Right lobe of liver (tissue), 6 donors: Measurements from ENCODE around the gene PPM1N. TPM values are rescaled to one million over a fixed set of nuclear protein-coding genes. Genes with fewer than 3 reads are reported as not detected.

Source experiments
- ATAC-seq, 4 donors: fragments of 200-7000 bp; cut with Tn5 transposase; one replicate each; pipeline ENCODE4 v1.9.1; 2020; ENCODE audit warnings: mild to moderate bottlenecking in 4 of 4, moderate library complexity in 4 of 4
- DNase-seq, 3 donors: peaks; one replicate each; pipeline ENCODE4 v3.0.0-alpha.2; 2020
- H3K27ac ChIP-seq, 3 donors: fragments of 200-600 bp; one replicate each; pipeline ENCODE4 v1.8.0; 2022
- H3K27me3 ChIP-seq, 2 donors: fragments of 200-600 bp; one replicate each; pipeline ENCODE4 v1.8.0; 2022
- H3K36me3 ChIP-seq, 4 donors: fragments of 200-600 bp; sonication (generic) in 1 of 4; one replicate each; pipeline versions ENCODE4 v1.5.1 to v1.8.0; 2017 to 2022; ENCODE audit warnings: control low read depth in 1 of 4
- H3K4me1 ChIP-seq, 4 donors: fragments of 200-600 bp; sonication (generic) in 1 of 4; one replicate each; pipeline versions ENCODE4 v1.5.1 to v1.8.0; 2017 to 2022; ENCODE audit warnings: control low read depth in 1 of 4
- H3K4me3 ChIP-seq, 3 donors: fragments of 200-600 bp; one replicate each; pipeline ENCODE4 v1.8.0; 2022
- H3K9me3 ChIP-seq, 4 donors: fragments of 200-600 bp; sonication (generic) in 1 of 4; one replicate each; pipeline versions ENCODE4 v1.5.1 to v1.8.0; 2017 to 2022; ENCODE audit warnings: control low read depth in 1 of 4
- CTCF ChIP-seq, 4 donors: fragments of 200-600 bp in 3 of 4; fragments of 450-650 bp in 1 of 4; IDR thresholded peaks; one replicate each; pipeline versions ENCODE4 v1.5.1 to v1.8.0; 2016 to 2022; ENCODE audit warnings: antibody characterized with exemption in 4 of 4, mild to moderate bottlenecking in 2 of 4
- POLR2A ChIP-seq: fragments of 450-650 bp; IDR thresholded peaks from one replicate; pipeline ENCODE4 v1.6.1; 2017; ENCODE audit warnings: antibody characterized with exemption, mild to moderate bottlenecking
- WGBS: methylation state at CpG from one replicate; pipeline ENCODE4 v1.1.6; 2018; ENCODE audit warnings: low coverage, low lambda C conversion rate; ENCODE audit not compliant: insufficient coverage; ENCODE audit errors: missing lambda C conversion rate; 5-methylcytosine and 5-hydroxymethylcytosine counted together
- intact Hi-C, 2 donors: fragments of 100-400 bp; cut with DNase I; formaldehyde crosslinking; loops; one replicate each; pipeline versions ENCODE4 v1.11.2 to v1.14.1; 2022
- total RNA-seq, 6 experiments: library from RNA; depleted of rRNA in 2 of 6; stranded (reverse); fragments of >200 nt in 2 of 6; fragmentation: NEBNext Ultra II Directional in 3 of 6; extraction: Animal tissue kit (Norgen Biotek cat#: 25700) in 3 of 6; gene quantifications; one replicate each; pipeline versions ENCODE4 v1.1.0 to v1.2.4, GENCODE V29; 2016 to 2023
- donor health status: DM: no; HTN: yes; CAD: no.
- donor health status: DM: no; HTN: no; CAD: no.
- donor health status: DM: no; HTN: no; CAD: no.
- donor health status: DM: no; HTN: yes; CAD: no.
- donor health status: DM: no; HTN: yes; CAD: no.

The PPM1N gene
- total RNA-seq, 6 experiments from 2014 or later: 0.32 to 2.0 (median 0.51) TPM; not detected in 1

GRCh38 chr19:45514376-45515051 lies 16.3 kb downstream of the PPM1N start:
- DNase-seq (peak; percentile 86 to 89 (median 87)), ATAC-seq (peak; percentile 87 to 91 (median 90))
- H3K27me3 ChIP-seq: no peaks in the 10 kb centered on the region
- peak overlapping the region; percentile 36 to 62 (median 44) for H3K27ac ChIP-seq
- H3K36me3 ChIP-seq: peaks cover 0 to 6% (median 0%) of the 10 kb centered on the region in 4 donors
- no peaks in the 10 kb centered on the region for H3K9me3 ChIP-seq
- WGBS: 38% methylated on average over 5 of the region's 13 CpGs
- intact Hi-C loops: no loop called here
- H3K4me1 ChIP-seq: peaks cover 0 to 35% (median 9%) of the 10 kb centered on the region in 4 donors
- peak overlapping the region in 2 of 3 donors; percentile 9 to 16 for H3K4me3 ChIP-seq
- TF ChIP-seq POLR2A: no peak
- no peak for TF ChIP-seq CTCF (IDR thresholded peaks at IDR 0.05)

DNA sequence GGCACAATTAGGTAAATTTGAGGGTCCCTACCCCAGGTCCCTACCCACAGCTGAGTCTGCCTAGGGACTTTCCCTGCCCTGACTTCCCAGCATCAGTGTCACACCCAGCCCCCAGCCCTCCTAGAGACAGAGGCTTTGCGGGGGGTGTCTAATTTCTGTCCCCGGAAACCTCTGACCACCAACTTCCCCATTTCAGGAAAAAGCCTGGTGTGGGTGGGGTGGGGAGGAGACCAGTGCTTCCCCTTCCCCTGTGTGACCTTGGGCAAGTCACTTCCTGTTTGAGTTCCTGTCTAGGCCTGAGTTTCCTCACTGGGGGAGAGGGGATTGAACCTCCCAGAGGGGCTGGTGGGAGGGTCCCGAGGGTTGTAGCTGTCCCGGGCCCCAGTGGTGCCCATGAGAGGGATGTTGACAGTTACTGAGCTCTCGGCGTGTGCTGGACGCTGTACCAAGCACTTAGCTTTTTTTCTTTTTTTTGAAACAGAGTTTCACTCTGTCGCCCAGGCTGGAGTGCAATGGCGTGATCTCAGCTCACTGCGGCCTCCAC lies 16.9 kb downstream of the PPM1N start:
- Histone ChIP-seq H3K27ac (peak overlapping the region; percentile 36 to 62 (median 44)), H3K9me3 (no peaks in the 10 kb centered on the region), H3K4me1 (peaks cover 0 to 28% (median 6%) of the 10 kb centered on the region in 4 donors), H3K4me3 (peak overlapping the region in 1 of 3 donors; percentile 4), H3K27me3 (no peaks in the 10 kb centered on the region), H3K36me3 (peaks cover 0 to 9% (median 3%) of the 10 kb centered on the region in 4 donors)
- peak; percentile 27 to 50 (median 45) for ATAC-seq
- 45% methylated on average over 4 of the region's 10 CpGs for WGBS
- DNase-seq: peak; percentile 47 to 74 (median 72)
- intact Hi-C loops: no loop called here
- TF ChIP-seq POLR2A: no peak
- TF ChIP-seq CTCF (IDR thresholded peaks at IDR 0.05): no peak

DNA sequence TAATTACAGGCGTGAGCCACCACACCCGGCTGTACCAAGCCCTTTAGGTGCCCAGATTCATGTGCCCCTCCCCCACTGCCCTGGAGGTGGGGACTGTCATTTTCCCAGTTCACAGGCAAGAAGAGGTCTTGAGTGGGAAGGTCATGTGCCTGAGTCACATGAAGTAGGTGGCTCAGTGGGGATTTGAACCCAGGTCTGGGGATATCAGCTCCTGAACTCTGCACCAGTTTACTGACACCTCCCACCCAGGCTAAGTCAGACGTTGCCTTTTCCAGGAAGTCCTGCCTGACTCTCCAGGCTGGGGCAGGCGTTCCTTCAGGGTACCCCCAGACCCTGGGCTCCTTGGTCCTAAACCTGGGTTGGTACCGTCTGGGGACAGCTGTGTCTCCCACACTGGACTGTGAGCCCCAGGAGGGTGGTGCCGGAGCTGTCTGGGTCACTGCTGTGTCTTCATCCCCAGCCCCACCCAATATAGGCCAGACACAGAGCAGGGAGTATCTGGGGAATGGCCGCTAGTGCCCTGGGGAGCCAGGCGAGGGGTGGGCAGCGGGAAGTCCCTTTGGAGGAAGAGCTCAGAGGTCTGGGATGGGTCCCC lies 17.7 kb downstream of the PPM1N start:
- H3K27ac ChIP-seq: peak overlapping the region; percentile 36 to 62 (median 44)
- peaks cover 0 to 17% (median 6%) of the 10 kb centered on the region in 4 donors for H3K36me3 ChIP-seq
- intact Hi-C loops: no loop called here
- ATAC-seq (peak; percentile 6 to 54 (median 34)), DNase-seq (peak in 1 of 3 donors; percentile 65)
- TF ChIP-seq POLR2A (no peak), CTCF (IDR thresholded peaks at IDR 0.05) (no peak)
- WGBS: 77% methylated on average over 2 of the region's 9 CpGs
- H3K4me1 ChIP-seq: peaks cover 0 to 23% (median 6%) of the 10 kb centered on the region in 4 donors
- H3K4me3 ChIP-seq: peak overlapping the region in 1 of 3 donors; percentile 4
- no peaks in the 10 kb centered on the region for H3K9me3 ChIP-seq
- no peaks in the 10 kb centered on the region for H3K27me3 ChIP-seq

- TF ChIP-seq CTCF (IDR thresholded peaks at IDR 0.05): no peak
- no peak for TF ChIP-seq POLR2A
- Histone ChIP-seq H3K9me3 (no peaks in the 10 kb centered on the region), H3K4me1 (peaks cover 0 to 23% (median 6%) of the 10 kb centered on the region in 4 donors), H3K36me3 (peaks cover 0 to 21% (median 11%) of the 10 kb centered on the region in 4 donors), H3K27ac (no peak overlapping the region), H3K4me3 (no peak overlapping the region), H3K27me3 (no peaks in the 10 kb centered on the region)
- ATAC-seq (no peak), DNase-seq (no peak)
- 65% methylated on average over 7 of the region's 7 CpGs for WGBS
- intact Hi-C loops: no loop called here
These were observed 19.0 kb downstream of the PPM1N start for GRCh38 chr19:45517238-45517637.
